Thymus (tissue), 14 donors: ENCODE measurements around the gene CLDN4. TPM values are rescaled to one million over a fixed set of nuclear protein-coding genes. Genes with fewer than 3 reads are reported as not detected.
"Not testable (repeated sequence)": the region's sequence is repeated elsewhere in the genome, so short reads cannot be mapped to it uniquely, and the experiment has no call there.

Experiments used
- DNase-seq, 9 donors: peaks; one replicate each; pipeline ENCODE4 v3.0.0-alpha.2; 2013; ENCODE audit warnings: low spot score in 9 of 9, low read depth in 6 of 9, missing footprints in 1 of 9
- H3K27ac ChIP-seq, 2 donors: one replicate each; pipeline ENCODE4 v1.5.1; 2013; ENCODE audit warnings: control low read depth in 1 of 2, low read depth in 1 of 2, low read length in 1 of 2, mild to moderate bottlenecking in 1 of 2, moderate library complexity in 1 of 2
- H3K27me3 ChIP-seq, 2 donors: one replicate each; pipeline ENCODE4 v1.5.1; 2013; ENCODE audit warnings: low read length in 1 of 2; ENCODE audit not compliant: control insufficient read depth in 2 of 2, insufficient read depth in 1 of 2
- H3K36me3 ChIP-seq, 2 donors: one replicate each; pipeline ENCODE4 v1.5.1; 2013; ENCODE audit warnings: low read length in 1 of 2, mild to moderate bottlenecking in 1 of 2, moderate library complexity in 1 of 2; ENCODE audit not compliant: control insufficient read depth in 2 of 2, insufficient read depth in 2 of 2
- H3K4me1 ChIP-seq, 2 donors: one replicate each; pipeline ENCODE4 v1.5.1; 2013; ENCODE audit warnings: low read length in 2 of 2; ENCODE audit not compliant: control insufficient read depth in 2 of 2, insufficient read depth in 2 of 2
- H3K4me3 ChIP-seq, 2 donors: one replicate each; pipeline ENCODE4 v1.5.1; 2013; ENCODE audit warnings: low read length in 2 of 2, control low read depth in 1 of 2, mild to moderate bottlenecking in 1 of 2
- H3K9me3 ChIP-seq, 2 donors: one replicate each; pipeline ENCODE4 v1.5.1; 2013; ENCODE audit warnings: low read length in 1 of 2, mild to moderate bottlenecking in 1 of 2; ENCODE audit not compliant: control insufficient read depth in 2 of 2, insufficient read depth in 1 of 2
- WGBS: extraction: QIAGEN DNeasy Blood & Tissue Kit; methylation state at CpG from one replicate; pipeline ENCODE4 v1.1.7; 2013; 5-methylcytosine and 5-hydroxymethylcytosine counted together
- long read RNA-seq, 10 donors: transcript quantifications; one replicate each; lab custom pipeline, GENCODE V29; 2026
- polyA plus RNA-seq: library from polyadenylated mRNA; stranded (reverse); fragments of 200-250 nt; gene quantifications from one replicate; pipeline ENCODE4 v1.2.3, GENCODE V29; 2013
- total RNA-seq: library from RNA; stranded (reverse); fragments of 120-200 nt; gene quantifications from one replicate; pipeline ENCODE4 v1.2.4, GENCODE V29; 2013
- donor health status: healthy.

CLDN4 gene, protein sequence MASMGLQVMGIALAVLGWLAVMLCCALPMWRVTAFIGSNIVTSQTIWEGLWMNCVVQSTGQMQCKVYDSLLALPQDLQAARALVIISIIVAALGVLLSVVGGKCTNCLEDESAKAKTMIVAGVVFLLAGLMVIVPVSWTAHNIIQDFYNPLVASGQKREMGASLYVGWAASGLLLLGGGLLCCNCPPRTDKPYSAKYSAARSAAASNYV
- 13.4 TPM for total RNA-seq
- 38.4 TPM for polyA plus RNA-seq
- long read RNA-seq, donor 1, partial matches to known transcripts = 0 of 3 reads
- long read RNA-seq, donor 1, other reads (novel, unspliced or antisense) = 0 of 3 reads
- long read RNA-seq, donor 2 = 0 reads
- long read RNA-seq, donor 3, transcript CLDN4-201 (1 exons, 1,831 nt) = major isoform, 7 of 7 reads
- long read RNA-seq, donor 3, partial matches to known transcripts = 0 of 7 reads
- long read RNA-seq, donor 3, other reads (novel, unspliced or antisense) = 0 of 7 reads
- long read RNA-seq, donor 4, transcript CLDN4-201 (1 exons, 1,831 nt) = major isoform, 6 of 6 reads
- long read RNA-seq, donor 4, partial matches to known transcripts = 0 of 6 reads
- long read RNA-seq, donor 4, other reads (novel, unspliced or antisense) = 0 of 6 reads
- long read RNA-seq, donor 5, transcript CLDN4-201 (1 exons, 1,831 nt) = major isoform, 36 of 36 reads
- long read RNA-seq, donor 5, partial matches to known transcripts = 0 of 36 reads
- long read RNA-seq, donor 5, other reads (novel, unspliced or antisense) = 0 of 36 reads
- long read RNA-seq, donor 6, transcript CLDN4-201 (1 exons, 1,831 nt) = major isoform, 10 of 10 reads
- long read RNA-seq, donor 6, partial matches to known transcripts = 0 of 10 reads
- long read RNA-seq, donor 6, other reads (novel, unspliced or antisense) = 0 of 10 reads
- long read RNA-seq, donor 7, transcript CLDN4-201 (1 exons, 1,831 nt) = major isoform, 9 of 9 reads
- long read RNA-seq, donor 7, partial matches to known transcripts = 0 of 9 reads
- long read RNA-seq, donor 7, other reads (novel, unspliced or antisense) = 0 of 9 reads
- long read RNA-seq, donor 8, transcript CLDN4-201 (1 exons, 1,831 nt) = major isoform, 6 of 6 reads
- long read RNA-seq, donor 8, partial matches to known transcripts = 0 of 6 reads
- long read RNA-seq, donor 8, other reads (novel, unspliced or antisense) = 0 of 6 reads
- long read RNA-seq, donor 9, partial matches to known transcripts = 0 of 4 reads
- long read RNA-seq, donor 9, other reads (novel, unspliced or antisense) = 0 of 4 reads
- long read RNA-seq, donor 10, transcript CLDN4-201 (1 exons, 1,831 nt) = major isoform, 8 of 8 reads
- long read RNA-seq, donor 10, partial matches to known transcripts = 0 of 8 reads
- long read RNA-seq, donor 10, other reads (novel, unspliced or antisense) = 0 of 8 reads

- WGBS = 91% methylated on average over 42 of the region's 42 CpGs
- H3K4me1 ChIP-seq = peaks cover 15 to 16% of the 10 kb centered on the region in 2 donors
- no peak for DNase-seq
Measured at GRCh38 chr7:73830681-73831583, at the start of gene CLDN4. Gene CLDN4, plus strand, starts transcription at chr7:73830996. Its CDS starts 206 bp downstream, at chr7:73831202.

GRCh38 chr7:73786588-73786987, 44.2 kb upstream of the CLDN4 start:
- Histone ChIP-seq H3K36me3 (no peaks in the 10 kb centered on the region), H3K4me3 (no peak overlapping the region), H3K27ac (no peak overlapping the region), H3K4me1 (no peaks in the 10 kb centered on the region), H3K27me3 (no peaks in the 10 kb centered on the region), H3K9me3 (peaks cover 0 to under 1% of the 10 kb centered on the region in 2 donors)
- WGBS = 98% methylated on average over 1 of the region's 1 CpG
- no peak for DNase-seq

More at GRCh38 chr7:73830681-73831583, at the start of gene CLDN4:
- H3K4me3 ChIP-seq = no peak within 1 kb of the TSS
- H3K36me3 ChIP-seq = no peaks in the 10 kb centered on the region
- peak within 1 kb of the TSS in 1 of 2 donors; percentile 43 for H3K27ac ChIP-seq
- H3K27me3 ChIP-seq = peaks cover 2 to 30% of the 10 kb centered on the region in 2 donors
- H3K9me3 ChIP-seq = peaks cover 0 to 7% of the 10 kb centered on the region in 2 donors

DNA sequence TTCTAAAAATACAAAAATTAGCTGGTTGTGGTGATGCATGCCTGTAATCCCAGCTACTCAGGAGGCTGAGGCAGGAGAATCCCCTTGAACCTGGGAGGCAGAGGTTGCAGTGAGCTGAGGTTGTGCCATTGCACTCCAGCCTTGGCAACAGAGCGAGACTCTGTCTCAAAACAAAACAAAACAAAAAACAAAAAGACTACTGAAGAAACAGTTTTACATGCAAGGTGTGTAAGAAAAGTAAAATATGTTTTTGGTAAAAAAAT, 43.1 kb upstream of the CLDN4 start:
- DNase-seq, H3K9me3 ChIP-seq, H3K27me3 ChIP-seq, H3K27ac ChIP-seq, H3K36me3 ChIP-seq, H3K4me3 ChIP-seq, H3K4me1 ChIP-seq: not testable (repeated sequence)
- WGBS = 91% methylated on average over 1 of the region's 1 CpG

- Histone ChIP-seq H3K4me1 (no peaks in the 10 kb centered on the region), H3K4me3 (no peak overlapping the region), H3K27me3 (no peaks in the 10 kb centered on the region), H3K36me3 (no peaks in the 10 kb centered on the region), H3K9me3 (peaks cover 0 to 6% of the 10 kb centered on the region in 2 donors), H3K27ac (no peak overlapping the region)
- DNase-seq = no peak
- WGBS = 91% methylated on average over 4 of the region's 4 CpGs
Measured at GRCh38 chr7:73789051-73789450, 41.7 kb upstream of the CLDN4 start.

DNA sequence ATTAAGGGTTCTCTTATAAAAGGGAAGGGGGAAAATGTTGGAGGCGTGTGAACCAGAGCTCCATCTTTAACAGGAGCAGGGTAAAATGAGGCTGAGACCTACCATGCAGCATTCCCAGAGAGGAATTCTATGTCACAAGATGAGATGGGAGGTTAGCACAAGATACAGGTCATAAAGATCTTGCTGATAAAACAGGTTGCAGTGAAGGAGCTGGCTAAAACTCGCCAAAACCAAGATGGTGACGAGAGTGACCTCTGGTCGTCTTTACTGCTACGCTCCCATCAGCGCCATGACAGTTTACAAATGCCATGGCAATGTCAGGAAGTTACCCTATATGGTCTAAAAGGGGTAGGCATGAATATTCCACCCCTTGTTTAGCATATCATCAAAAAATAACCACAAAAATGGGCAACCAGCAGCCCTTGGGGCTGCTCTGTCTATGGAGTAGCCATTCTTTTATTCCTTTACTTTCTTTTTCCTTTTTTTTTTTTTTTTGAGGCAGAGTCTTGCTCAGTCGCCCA, 39.6 kb upstream of the CLDN4 start:
- not testable (repeated sequence) for H3K36me3 ChIP-seq, H3K27me3 ChIP-seq, H3K4me1 ChIP-seq, DNase-seq, H3K27ac ChIP-seq, H3K9me3 ChIP-seq, H3K4me3 ChIP-seq
- 94% methylated on average over 7 of the region's 7 CpGs for WGBS

GRCh38 chr7:73795188-73795587, 35.6 kb upstream of the CLDN4 start:
- H3K4me3 ChIP-seq, H3K36me3 ChIP-seq, H3K27ac ChIP-seq, H3K4me1 ChIP-seq, H3K27me3 ChIP-seq, H3K9me3 ChIP-seq, DNase-seq: not testable (repeated sequence)

DNA sequence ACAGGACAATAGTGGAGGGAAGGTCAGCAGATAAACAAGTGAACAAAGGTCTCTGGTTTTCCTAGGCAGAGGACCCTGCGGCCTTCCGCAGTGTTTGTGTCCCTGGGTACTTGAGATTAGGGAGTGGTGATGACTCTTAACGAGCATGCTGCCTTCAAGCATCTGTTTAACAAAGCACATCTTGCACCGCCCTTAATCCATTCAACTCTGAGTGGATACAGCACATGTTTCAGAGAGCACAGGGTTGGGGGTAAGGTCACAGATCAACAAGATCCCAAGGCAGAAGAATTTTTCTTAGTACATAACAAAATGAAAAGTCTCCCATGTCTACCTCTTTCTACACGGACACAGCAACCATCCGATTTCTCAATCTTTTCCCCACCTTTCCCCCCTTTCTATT, 34.1 kb upstream of the CLDN4 start:
- H3K4me3 ChIP-seq, H3K36me3 ChIP-seq, H3K4me1 ChIP-seq, DNase-seq, H3K27me3 ChIP-seq, H3K9me3 ChIP-seq, H3K27ac ChIP-seq: not testable (repeated sequence)
- WGBS = 75% methylated on average over 4 of the region's 6 CpGs

GRCh38 chr7:73797176-73797575, 33.6 kb upstream of the CLDN4 start:
- not testable (repeated sequence) for DNase-seq, H3K9me3 ChIP-seq, H3K36me3 ChIP-seq, H3K4me3 ChIP-seq, H3K27ac ChIP-seq, H3K27me3 ChIP-seq, H3K4me1 ChIP-seq
- 97% methylated on average over 29 of the region's 34 CpGs for WGBS
